ENCODE results near the gene THOC3.
"Not testable (repeated sequence)": the region's sequence is repeated elsewhere in the genome, so short reads cannot be mapped to it uniquely, and the experiment has no call there.

DNA sequence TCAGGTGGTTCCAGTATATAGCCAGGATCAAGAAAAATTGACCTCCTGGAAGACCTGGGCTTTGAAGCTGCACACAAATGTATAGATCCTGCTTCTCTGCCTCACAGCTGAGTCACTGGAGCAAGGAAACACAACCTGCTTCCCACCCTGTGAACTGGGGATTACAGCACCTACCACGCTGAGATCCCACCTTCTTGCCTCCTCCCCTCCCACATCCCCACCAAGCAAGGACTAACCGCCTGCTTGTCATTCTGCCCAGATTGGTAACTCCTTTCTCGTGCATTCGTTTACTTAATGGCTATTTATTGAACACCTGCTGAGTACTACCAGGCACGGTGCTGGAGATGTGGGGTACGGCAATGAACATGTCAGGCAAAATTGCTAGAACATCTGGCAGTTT lies 14.0 kb downstream of the THOC3 start:
- TF ChIP-seq, protein P1, sequence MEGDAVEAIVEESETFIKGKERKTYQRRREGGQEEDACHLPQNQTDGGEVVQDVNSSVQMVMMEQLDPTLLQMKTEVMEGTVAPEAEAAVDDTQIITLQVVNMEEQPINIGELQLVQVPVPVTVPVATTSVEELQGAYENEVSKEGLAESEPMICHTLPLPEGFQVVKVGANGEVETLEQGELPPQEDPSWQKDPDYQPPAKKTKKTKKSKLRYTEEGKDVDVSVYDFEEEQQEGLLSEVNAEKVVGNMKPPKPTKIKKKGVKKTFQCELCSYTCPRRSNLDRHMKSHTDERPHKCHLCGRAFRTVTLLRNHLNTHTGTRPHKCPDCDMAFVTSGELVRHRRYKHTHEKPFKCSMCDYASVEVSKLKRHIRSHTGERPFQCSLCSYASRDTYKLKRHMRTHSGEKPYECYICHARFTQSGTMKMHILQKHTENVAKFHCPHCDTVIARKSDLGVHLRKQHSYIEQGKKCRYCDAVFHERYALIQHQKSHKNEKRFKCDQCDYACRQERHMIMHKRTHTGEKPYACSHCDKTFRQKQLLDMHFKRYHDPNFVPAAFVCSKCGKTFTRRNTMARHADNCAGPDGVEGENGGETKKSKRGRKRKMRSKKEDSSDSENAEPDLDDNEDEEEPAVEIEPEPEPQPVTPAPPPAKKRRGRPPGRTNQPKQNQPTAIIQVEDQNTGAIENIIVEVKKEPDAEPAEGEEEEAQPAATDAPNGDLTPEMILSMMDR (conservative IDR thresholded peaks at IDR 0.05): not testable (repeated sequence)
- not testable (repeated sequence) for TF ChIP-seq EZH2 (IDR thresholded peaks at IDR 0.05; ENCODE audit: low read depth)
